GM23338 (cell line): ENCODE measurements around the gene GNMT.

ENCODE experiments used
- EZH2 ChIP-seq: fragments of 200-600 bp; sonication (generic); IDR thresholded peaks from one replicate; pipeline ENCODE4 v1.8.0; 2017; ENCODE audit warnings: antibody characterized with exemption, mild to moderate bottlenecking, low read depth; ENCODE audit not compliant: unreplicated experiment
- POLR2AphosphoS5 ChIP-seq: IDR thresholded peaks from 2 replicates; pipeline ENCODE4 v1.6.1; 2016; ENCODE audit warnings: antibody characterized with exemption, low read depth
- TF ChIP-seq, protein P1 (sequence below), 2 experiments: fragments of 200-600 bp in 1 of 2; sonication (generic) in 1 of 2; conservative IDR thresholded peaks; 2 replicates each; pipeline versions ENCODE4 v1.5.1 to v1.6.1; 2016 to 2017; ENCODE audit warnings: antibody characterized with exemption in 2 of 2, low read depth in 2 of 2, mild to moderate bottlenecking in 2 of 2, moderate library complexity in 1 of 2

DNA sequence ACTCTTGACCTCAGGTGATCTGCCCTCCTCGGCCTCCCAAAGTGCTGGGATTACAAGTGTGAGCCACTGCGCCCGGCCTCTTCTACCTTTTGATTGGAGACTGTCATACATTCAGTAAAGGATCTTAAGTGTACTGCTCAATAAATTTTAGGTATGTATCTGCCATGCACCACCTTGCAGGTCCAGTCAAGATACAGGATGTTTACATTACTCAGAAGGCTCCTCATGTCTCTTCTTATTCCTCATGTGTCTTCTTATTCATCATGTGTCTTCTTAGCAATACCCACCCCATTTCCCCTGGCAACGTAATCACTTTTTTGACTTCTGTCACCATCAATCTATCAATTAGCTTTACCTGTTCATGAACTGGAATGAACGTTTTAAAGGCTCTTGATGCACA is 45.3 kb downstream of the GNMT start:
- TF ChIP-seq POLR2AphosphoS5 = no peak
- TF ChIP-seq, protein P1, sequence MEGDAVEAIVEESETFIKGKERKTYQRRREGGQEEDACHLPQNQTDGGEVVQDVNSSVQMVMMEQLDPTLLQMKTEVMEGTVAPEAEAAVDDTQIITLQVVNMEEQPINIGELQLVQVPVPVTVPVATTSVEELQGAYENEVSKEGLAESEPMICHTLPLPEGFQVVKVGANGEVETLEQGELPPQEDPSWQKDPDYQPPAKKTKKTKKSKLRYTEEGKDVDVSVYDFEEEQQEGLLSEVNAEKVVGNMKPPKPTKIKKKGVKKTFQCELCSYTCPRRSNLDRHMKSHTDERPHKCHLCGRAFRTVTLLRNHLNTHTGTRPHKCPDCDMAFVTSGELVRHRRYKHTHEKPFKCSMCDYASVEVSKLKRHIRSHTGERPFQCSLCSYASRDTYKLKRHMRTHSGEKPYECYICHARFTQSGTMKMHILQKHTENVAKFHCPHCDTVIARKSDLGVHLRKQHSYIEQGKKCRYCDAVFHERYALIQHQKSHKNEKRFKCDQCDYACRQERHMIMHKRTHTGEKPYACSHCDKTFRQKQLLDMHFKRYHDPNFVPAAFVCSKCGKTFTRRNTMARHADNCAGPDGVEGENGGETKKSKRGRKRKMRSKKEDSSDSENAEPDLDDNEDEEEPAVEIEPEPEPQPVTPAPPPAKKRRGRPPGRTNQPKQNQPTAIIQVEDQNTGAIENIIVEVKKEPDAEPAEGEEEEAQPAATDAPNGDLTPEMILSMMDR (conservative IDR thresholded peaks at IDR 0.05; ENCODE audit: low read depth in 2 of 2) = no peak
- no peak for TF ChIP-seq EZH2
